Fibroblast of the aortic adventitia (primary cell): ENCODE measurements around the gene TSPOAP1. TPM values are rescaled to one million over a fixed set of nuclear protein-coding genes. Genes with fewer than 3 reads are reported as not detected.

Source experiments
- DNase-seq: peaks from one replicate; pipeline ENCODE4 v3.0.0-alpha.2; 2010; ENCODE audit warnings: low read depth
- H3K4me3 ChIP-seq: 2 replicates; pipeline ENCODE4 v1.5.1; 2011; ENCODE audit warnings: low read depth, mild to moderate bottlenecking, control low read depth, low read length, moderate library complexity
- total RNA-seq: library from RNA; depleted of rRNA; stranded (reverse); fragments of >200 nt; gene quantifications from 2 replicates; pipeline ENCODE4 v1.2.3, GENCODE V29; 2012; ENCODE audit warnings: low replicate concordance
- TF ChIP-seq, protein P1 (sequence below): IDR thresholded peaks from 2 replicates; pipeline ENCODE4 v1.5.1; 2011; ENCODE audit warnings: mild to moderate bottlenecking, low read length, control low read depth, inconsistent platforms; ENCODE audit not compliant: insufficient read depth

Gene TSPOAP1
- total RNA-seq, 1 donor: 0.18 TPM

GRCh38 chr17:58302171-58302918 lies 26.2 kb downstream of the TSPOAP1 start:
- no peak overlapping the region for H3K4me3 ChIP-seq
- no peak for DNase-seq
- TF ChIP-seq, protein P1, sequence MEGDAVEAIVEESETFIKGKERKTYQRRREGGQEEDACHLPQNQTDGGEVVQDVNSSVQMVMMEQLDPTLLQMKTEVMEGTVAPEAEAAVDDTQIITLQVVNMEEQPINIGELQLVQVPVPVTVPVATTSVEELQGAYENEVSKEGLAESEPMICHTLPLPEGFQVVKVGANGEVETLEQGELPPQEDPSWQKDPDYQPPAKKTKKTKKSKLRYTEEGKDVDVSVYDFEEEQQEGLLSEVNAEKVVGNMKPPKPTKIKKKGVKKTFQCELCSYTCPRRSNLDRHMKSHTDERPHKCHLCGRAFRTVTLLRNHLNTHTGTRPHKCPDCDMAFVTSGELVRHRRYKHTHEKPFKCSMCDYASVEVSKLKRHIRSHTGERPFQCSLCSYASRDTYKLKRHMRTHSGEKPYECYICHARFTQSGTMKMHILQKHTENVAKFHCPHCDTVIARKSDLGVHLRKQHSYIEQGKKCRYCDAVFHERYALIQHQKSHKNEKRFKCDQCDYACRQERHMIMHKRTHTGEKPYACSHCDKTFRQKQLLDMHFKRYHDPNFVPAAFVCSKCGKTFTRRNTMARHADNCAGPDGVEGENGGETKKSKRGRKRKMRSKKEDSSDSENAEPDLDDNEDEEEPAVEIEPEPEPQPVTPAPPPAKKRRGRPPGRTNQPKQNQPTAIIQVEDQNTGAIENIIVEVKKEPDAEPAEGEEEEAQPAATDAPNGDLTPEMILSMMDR: no peak

DNA sequence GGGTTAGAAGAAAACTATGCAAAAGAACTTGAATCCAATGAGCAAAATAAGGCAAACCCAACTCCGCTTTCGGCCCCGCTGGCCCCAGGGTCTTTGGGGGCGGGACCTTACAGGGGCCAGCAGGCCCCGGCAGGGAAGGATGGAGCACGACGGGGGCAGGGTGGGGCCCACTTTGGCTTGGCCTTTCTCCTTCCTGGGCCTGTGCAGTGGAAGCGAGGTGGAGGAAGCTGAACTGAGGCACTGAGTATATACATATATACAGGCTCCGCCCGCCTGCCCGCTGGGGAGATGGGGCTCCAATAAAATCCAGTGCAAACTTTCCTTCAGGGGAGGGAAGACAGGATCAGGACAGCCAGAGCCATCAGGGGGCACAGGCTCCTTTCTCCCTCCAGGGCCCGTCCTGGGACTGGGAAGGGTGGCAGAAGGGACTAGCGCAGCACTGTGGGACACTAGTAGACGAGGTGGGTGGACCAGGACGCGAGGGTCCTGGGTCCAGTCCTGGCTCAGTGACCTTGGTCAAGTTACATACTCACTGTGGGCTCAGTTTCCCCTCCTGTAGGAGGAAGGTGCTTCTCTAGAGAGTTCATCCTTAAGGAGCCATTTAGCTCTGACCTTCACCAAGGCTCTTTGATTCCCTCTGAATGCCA lies 27.0 kb downstream of the TSPOAP1 start:
- H3K4me3 ChIP-seq: no peak overlapping the region
- DNase-seq: no peak
- TF ChIP-seq, protein P1: no peak

DNA sequence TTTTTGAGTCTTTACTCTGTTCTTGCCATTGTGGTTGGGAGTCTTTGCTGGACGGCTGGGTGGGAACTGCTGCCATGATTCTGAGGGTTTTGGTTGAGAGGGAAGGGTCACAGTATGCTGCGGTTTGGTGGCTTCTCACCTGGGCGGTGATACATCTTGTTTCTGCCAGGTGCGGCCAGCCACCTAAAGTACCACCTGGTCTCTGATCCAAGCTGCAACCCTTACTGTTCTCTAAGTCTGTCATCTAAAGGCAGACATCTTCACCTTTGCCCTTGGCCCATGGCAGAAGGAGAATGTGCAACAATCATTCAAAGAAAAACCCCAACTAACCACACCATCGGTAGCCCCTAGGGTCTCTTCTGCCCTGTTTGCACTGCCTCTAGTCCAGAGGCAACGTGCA lies 28.3 kb downstream of the TSPOAP1 start:
- no peak overlapping the region for H3K4me3 ChIP-seq
- no peak for DNase-seq
- TF ChIP-seq, protein P1: no peak

DNA sequence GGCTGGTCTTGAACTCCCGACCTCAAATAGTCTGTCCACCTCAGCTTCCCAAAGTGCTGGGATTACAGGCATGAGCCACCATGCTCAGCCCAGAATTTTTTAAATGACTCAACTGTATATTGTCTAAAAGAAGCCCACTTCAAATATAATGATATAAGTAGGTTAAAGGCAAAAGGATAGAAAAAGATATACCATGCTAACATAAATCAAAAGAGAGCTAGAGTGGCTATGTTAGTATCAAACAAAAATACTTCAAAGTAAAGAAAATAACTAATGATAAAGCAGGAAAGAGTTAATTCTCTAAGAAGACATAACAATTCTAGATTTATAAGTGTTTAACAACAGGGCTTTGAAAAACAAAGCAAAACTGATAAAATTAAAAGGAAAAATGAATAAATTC lies 34.6 kb downstream of the TSPOAP1 start:
- H3K4me3 ChIP-seq: no peak overlapping the region
- no peak for DNase-seq
- TF ChIP-seq, protein P1: no peak

GRCh38 chr17:58291246-58291645 lies 37.3 kb downstream of the TSPOAP1 start:
- H3K4me3 ChIP-seq: no peak overlapping the region
- DNase-seq: no peak
- TF ChIP-seq, protein P1: no peak

GRCh38 chr17:58289869-58290268 lies 38.7 kb downstream of the TSPOAP1 start:
- TF ChIP-seq, protein P1: no peak
- H3K4me3 ChIP-seq: no peak overlapping the region
- DNase-seq: no peak
